Keratinocyte (primary cell): ENCODE measurements around the gene CIB4. TPM values are rescaled to one million over a fixed set of nuclear protein-coding genes. Genes with fewer than 3 reads are reported as not detected.

Experiments used
- DNase-seq: peaks from one replicate; pipeline ENCODE4 v3.0.0-alpha.2; 2011; ENCODE audit warnings: low read depth, missing footprints, low spot score
- FAIRE-seq: peaks from 2 replicates; lab custom pipeline; 2011; peaks lifted over from hg19 to GRCh38; lab: Jason Lieb, UNC
- H2AFZ ChIP-seq: 2 replicates; pipeline ENCODE4 v1.6.0; 2012; ENCODE audit warnings: low read length, control low read depth, inconsistent platforms; ENCODE audit not compliant: control insufficient read depth
- H3K27ac ChIP-seq: 2 replicates; pipeline ENCODE4 v1.5.1; 2011; ENCODE audit warnings: low read length; ENCODE audit not compliant: control insufficient read depth, insufficient read depth
- H3K27me3 ChIP-seq: 3 replicates; pipeline ENCODE4 v1.6.0; 2011; ENCODE audit warnings: low read length; ENCODE audit not compliant: control insufficient read depth, insufficient read depth; ENCODE audit errors: extremely low read depth
- H3K36me3 ChIP-seq, 2 experiments: 2 replicates in 1 of 2; 3 replicates in 1 of 2; pipeline ENCODE4 v1.5.1; 2011; ENCODE audit warnings: low read length in 2 of 2, mild to moderate bottlenecking in 1 of 2; ENCODE audit not compliant: control insufficient read depth in 2 of 2, insufficient read depth in 2 of 2; ENCODE audit errors: extremely low read depth in 1 of 2
- H3K4me1 ChIP-seq: 3 replicates; pipeline ENCODE4 v1.5.1; 2011; ENCODE audit warnings: low read length; ENCODE audit not compliant: control insufficient read depth, insufficient read depth; ENCODE audit errors: extremely low read depth
- H3K4me2 ChIP-seq: 3 replicates; pipeline ENCODE4 v1.6.0; 2011; ENCODE audit warnings: low read depth, low read length; ENCODE audit not compliant: control insufficient read depth, insufficient read depth; ENCODE audit errors: extremely low read depth
- H3K4me3 ChIP-seq, 3 experiments: fragments of 200-600 bp in 1 of 3; sonication (generic) in 1 of 3; 2 replicates in 2 of 3; 3 replicates in 1 of 3; pipeline ENCODE4 v1.5.1; 2011 to 2016; ENCODE audit warnings: low read length in 3 of 3, mild to moderate bottlenecking in 3 of 3, control low read depth in 2 of 3, inconsistent platforms in 1 of 3, low read depth in 1 of 3, mixed read lengths in 1 of 3, mixed run types in 1 of 3, moderate library complexity in 1 of 3; ENCODE audit not compliant: control insufficient read depth in 2 of 3, insufficient read depth in 2 of 3; ENCODE audit errors: extremely low read depth in 1 of 3
- H3K79me2 ChIP-seq: 2 replicates; pipeline ENCODE4 v1.6.0; 2012; ENCODE audit warnings: low read length; ENCODE audit not compliant: control insufficient read depth, insufficient read depth
- H3K9ac ChIP-seq: 3 replicates; pipeline ENCODE4 v1.6.0; 2011; ENCODE audit warnings: low read length; ENCODE audit not compliant: control insufficient read depth, insufficient read depth; ENCODE audit errors: extremely low read depth
- H3K9me1 ChIP-seq: 3 replicates; pipeline ENCODE4 v1.6.0; 2011; ENCODE audit warnings: low read length; ENCODE audit not compliant: control insufficient read depth, insufficient read depth; ENCODE audit errors: extremely low read depth
- H3K9me3 ChIP-seq: 2 replicates; pipeline ENCODE4 v1.5.1; 2012; ENCODE audit warnings: low read depth, low read length; ENCODE audit not compliant: control insufficient read depth
- H4K20me1 ChIP-seq: 3 replicates; pipeline ENCODE4 v1.6.0; 2011; ENCODE audit warnings: low read length; ENCODE audit not compliant: control insufficient read depth, insufficient read depth; ENCODE audit errors: extremely low read depth
- EZH2 ChIP-seq: IDR thresholded peaks from one replicate; pipeline ENCODE4 v1.6.1; 2012; ENCODE audit warnings: inconsistent platforms, mild to moderate bottlenecking, low read length, moderate library complexity
- dilution Hi-C: fragments of 300-500 bp; cut with MboI; formaldehyde crosslinking; loops from one replicate; pipeline ENCODE4 v1.7.0; 2020; ENCODE audit warnings: low sequenced_read_pairs; ENCODE audit not compliant: extremely low pct_ligation_motif_present
- polyA plus RNA-seq, 5 experiments: library from polyadenylated mRNA; depleted of rRNA in 3 of 5; stranded (reverse) in 3 of 5; stranded (forward) in 1 of 5; unstranded in 1 of 5; fragments of >200 nt; gene quantifications; 1 replicate in 1 of 5; 2 replicates in 3 of 5; 3 replicates in 1 of 5; pipeline versions ENCODE4 v1.2.1 to v1.2.3, GENCODE V29; 2011 to 2012; ENCODE audit warnings: missing spikeins in 2 of 5, low read depth in 1 of 5, low replicate concordance in 1 of 5
- TF ChIP-seq, protein P1 (sequence below), 3 experiments: IDR thresholded peaks in 1 of 3; conservative IDR thresholded peaks in 1 of 3; optimal IDR thresholded peaks in 1 of 3; 2 replicates in 2 of 3; 3 replicates in 1 of 3; pipeline versions ENCODE3 to v1.5.1; 2011; ENCODE audit warnings: low read length in 3 of 3, mild to moderate bottlenecking in 3 of 3, moderate library complexity in 2 of 3, control low read depth in 1 of 3, inconsistent platforms in 1 of 3; ENCODE audit not compliant: insufficient read depth in 2 of 3; ENCODE audit errors: extremely low read depth in 1 of 3

The CIB4 gene
- polyA plus RNA-seq, 1 donor (not counting 4 experiments of a cell fraction or from before 2014, with no cell fraction given) = not detected

DNA sequence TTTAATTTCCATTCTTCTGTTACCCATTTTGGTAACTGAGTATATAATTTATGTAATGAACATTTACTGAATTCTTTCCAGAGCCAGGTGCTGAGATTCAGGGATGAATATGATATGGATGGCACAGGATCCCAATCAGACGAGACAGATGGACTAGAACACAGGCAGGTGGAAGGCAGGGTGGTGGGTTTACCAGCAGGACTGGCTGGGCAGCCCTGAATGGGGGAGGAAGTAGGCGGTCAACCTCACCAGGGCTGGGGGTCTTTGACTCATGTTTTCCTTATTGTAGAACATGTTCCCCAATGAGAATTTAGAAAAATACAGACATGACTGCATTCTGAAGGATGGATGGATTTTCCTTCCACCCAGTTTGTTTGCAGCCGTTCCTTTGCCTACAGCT, 80.3 kb downstream of the CIB4 start:
- Histone ChIP-seq H3K36me3 (no peaks in the 10 kb centered on the region), H2AFZ (no peak overlapping the region), H3K4me1 (peaks cover 8% of the 10 kb centered on the region), H3K9me3 (no peaks in the 10 kb centered on the region), H3K4me3 (no peak overlapping the region), H4K20me1 (no peaks in the 10 kb centered on the region), H3K9ac (no peak overlapping the region), H3K79me2 (no peaks in the 10 kb centered on the region), H3K9me1 (no peaks in the 10 kb centered on the region), H3K4me2 (no peak overlapping the region), H3K27me3 (peaks cover 82% of the 10 kb centered on the region), H3K27ac (no peak overlapping the region)
- dilution Hi-C loops = no loop called here
- no peak for FAIRE-seq
- DNase-seq = no peak
- no peak for TF ChIP-seq EZH2
- TF ChIP-seq, protein P1, sequence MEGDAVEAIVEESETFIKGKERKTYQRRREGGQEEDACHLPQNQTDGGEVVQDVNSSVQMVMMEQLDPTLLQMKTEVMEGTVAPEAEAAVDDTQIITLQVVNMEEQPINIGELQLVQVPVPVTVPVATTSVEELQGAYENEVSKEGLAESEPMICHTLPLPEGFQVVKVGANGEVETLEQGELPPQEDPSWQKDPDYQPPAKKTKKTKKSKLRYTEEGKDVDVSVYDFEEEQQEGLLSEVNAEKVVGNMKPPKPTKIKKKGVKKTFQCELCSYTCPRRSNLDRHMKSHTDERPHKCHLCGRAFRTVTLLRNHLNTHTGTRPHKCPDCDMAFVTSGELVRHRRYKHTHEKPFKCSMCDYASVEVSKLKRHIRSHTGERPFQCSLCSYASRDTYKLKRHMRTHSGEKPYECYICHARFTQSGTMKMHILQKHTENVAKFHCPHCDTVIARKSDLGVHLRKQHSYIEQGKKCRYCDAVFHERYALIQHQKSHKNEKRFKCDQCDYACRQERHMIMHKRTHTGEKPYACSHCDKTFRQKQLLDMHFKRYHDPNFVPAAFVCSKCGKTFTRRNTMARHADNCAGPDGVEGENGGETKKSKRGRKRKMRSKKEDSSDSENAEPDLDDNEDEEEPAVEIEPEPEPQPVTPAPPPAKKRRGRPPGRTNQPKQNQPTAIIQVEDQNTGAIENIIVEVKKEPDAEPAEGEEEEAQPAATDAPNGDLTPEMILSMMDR (optimal IDR thresholded peaks at IDR 0.05 in 1 of 3, IDR thresholded peaks at IDR 0.05 in 1 of 3, conservative IDR thresholded peaks at IDR 0.05 in 1 of 3; ENCODE audit: extremely low read depth in 1 of 3, insufficient read depth in 2 of 3, low read length in 3 of 3) = no peak

DNA sequence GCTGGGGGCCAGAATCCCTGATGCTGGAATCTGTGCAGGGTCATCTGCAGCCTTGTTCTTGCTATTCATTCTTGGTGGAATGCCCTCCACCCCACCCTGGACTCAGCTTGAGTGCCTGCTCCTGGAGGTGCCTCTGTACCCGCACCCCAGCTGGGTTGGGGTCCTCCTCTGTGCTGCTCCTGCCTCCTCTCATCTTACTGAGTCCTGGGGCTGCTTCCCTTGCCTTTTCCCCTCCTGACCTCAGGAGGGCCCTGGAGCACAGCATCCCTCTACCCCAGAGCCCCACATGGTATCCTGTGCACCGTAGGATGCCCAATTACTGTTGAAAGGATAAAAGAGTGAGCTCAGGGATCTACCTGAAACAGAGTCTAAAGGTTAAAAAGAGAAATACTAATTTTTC, 81.6 kb downstream of the CIB4 start:
- H3K4me3 ChIP-seq = no peak overlapping the region
- no peak overlapping the region for H2AFZ ChIP-seq
- no peaks in the 10 kb centered on the region for H3K79me2 ChIP-seq
- H3K4me1 ChIP-seq = peaks cover 8% of the 10 kb centered on the region
- H3K9ac ChIP-seq = no peak overlapping the region
- no peaks in the 10 kb centered on the region for H3K9me1 ChIP-seq
- FAIRE-seq (no peak), DNase-seq (no peak)
- TF ChIP-seq EZH2 = no peak
- TF ChIP-seq, protein P1 (optimal IDR thresholded peaks at IDR 0.05 in 1 of 3, IDR thresholded peaks at IDR 0.05 in 1 of 3, conservative IDR thresholded peaks at IDR 0.05 in 1 of 3; ENCODE audit: extremely low read depth in 1 of 3, insufficient read depth in 2 of 3, low read length in 3 of 3) = no peak
- no peak overlapping the region for H3K27ac ChIP-seq
- peaks cover 73% of the 10 kb centered on the region for H3K27me3 ChIP-seq
- H3K4me2 ChIP-seq = no peak overlapping the region
- no peaks in the 10 kb centered on the region for H3K9me3 ChIP-seq
- dilution Hi-C loops = no loop called here
- no peaks in the 10 kb centered on the region for H3K36me3 ChIP-seq
- H4K20me1 ChIP-seq = no peaks in the 10 kb centered on the region
